Measurements from ENCODE around the gene CCDC93.
"Not testable (repeated sequence)": the region's sequence is repeated elsewhere in the genome, so short reads cannot be mapped to it uniquely, and the experiment has no call there.

CCDC93 gene

GRCh38 chr2:117956036-117956796 is 57.7 kb downstream of the CCDC93 start:
- DNase-seq (ENCODE audit: low spot score), result no peak

GRCh38 chr2:117953231-117953630 is 60.6 kb downstream of the CCDC93 start:
- DNase-seq (ENCODE audit: low spot score), result no peak

GRCh38 chr2:117952701-117953100 is 61.2 kb downstream of the CCDC93 start:
- DNase-seq (ENCODE audit: low spot score), result no peak

- no peak for DNase-seq (ENCODE audit: low spot score)
Measured at GRCh38 chr2:117952228-117952627, 61.6 kb downstream of the CCDC93 start.

GRCh38 chr2:117949806-117950205 is 64.1 kb downstream of the CCDC93 start:
- no peak for DNase-seq (ENCODE audit: low spot score)

- DNase-seq (ENCODE audit: low spot score), result no peak
Measured at GRCh38 chr2:117948615-117949014, 65.3 kb downstream of the CCDC93 start.

- DNase-seq (ENCODE audit: low spot score), result no peak
Measured at GRCh38 chr2:117945296-117945695, 68.6 kb downstream of the CCDC93 start.

- DNase-seq (ENCODE audit: low spot score), result no peak
Measured at GRCh38 chr2:117944816-117945215, 69.1 kb downstream of the CCDC93 start.

- no peak for DNase-seq (ENCODE audit: low spot score)
Measured at GRCh38 chr2:117943013-117943672, 70.7 kb downstream of the CCDC93 start.

GRCh38 chr2:117942551-117942950 is 71.3 kb downstream of the CCDC93 start:
- no peak for DNase-seq (ENCODE audit: low spot score)

- DNase-seq (ENCODE audit: low spot score), result no peak
Measured at GRCh38 chr2:117941693-117942092, 72.2 kb downstream of the CCDC93 start.

- DNase-seq (ENCODE audit: low spot score), result no peak
Measured at GRCh38 chr2:117940436-117940835, 73.4 kb downstream of the CCDC93 start.

GRCh38 chr2:117938611-117939010 is 75.3 kb downstream of the CCDC93 start:
- no peak for DNase-seq (ENCODE audit: low spot score)

GRCh38 chr2:117936871-117937428 is 76.9 kb downstream of the CCDC93 start:
- no peak for DNase-seq (ENCODE audit: low spot score)

- no peak for DNase-seq (ENCODE audit: low spot score)
Measured at GRCh38 chr2:117935954-117936353, 77.9 kb downstream of the CCDC93 start.

GRCh38 chr2:117935456-117935855 is 78.4 kb downstream of the CCDC93 start:
- DNase-seq (ENCODE audit: low spot score), result no peak

- peak; percentile 6 for DNase-seq (ENCODE audit: low spot score)
Measured at GRCh38 chr2:117933884-117934354, 80.0 kb downstream of the CCDC93 start.

GRCh38 chr2:117931978-117932377 is 81.9 kb downstream of the CCDC93 start:
- no peak for DNase-seq (ENCODE audit: low spot score)

GRCh38 chr2:117931266-117931665 is 82.6 kb downstream of the CCDC93 start:
- DNase-seq (ENCODE audit: low spot score), result no peak

GRCh38 chr2:117930775-117931174 is 83.1 kb downstream of the CCDC93 start:
- no peak for DNase-seq (ENCODE audit: low spot score)

GRCh38 chr2:117923471-117923870 is 90.4 kb downstream of the CCDC93 start:
- not testable (repeated sequence) for DNase-seq (ENCODE audit: low spot score)

GRCh38 chr2:117921520-117921919 is 92.3 kb downstream of the CCDC93 start:
- no peak for DNase-seq (ENCODE audit: low spot score)

- no peak for DNase-seq (ENCODE audit: low spot score)
Measured at GRCh38 chr2:117918608-117919007, 95.3 kb downstream of the CCDC93 start.
